GM20431 (cell line): ENCODE results near the gene STEAP3.

ENCODE experiments used
- in situ Hi-C: fragments of 300-500 bp; cut with MseI, MboI; formaldehyde crosslinking; loops from one replicate; pipeline ENCODE4 v1.15.0; 2020; ENCODE audit warnings: low sequenced_read_pairs; ENCODE audit not compliant: unreplicated experiment

The STEAP3 gene

GRCh38 chr2:119255760-119256581 is 32.3 kb downstream of the STEAP3 start:
- in situ Hi-C loops, result loop anchor here (25.0 kb wide), 1 partner anchor 369 kb away; no protein-coding TSS in a partner anchor

- in situ Hi-C loops, result loop anchor here (25.0 kb wide), 1 partner anchor 369 kb away; no protein-coding TSS in a partner anchor
These were observed 32.9 kb downstream of the STEAP3 start for GRCh38 chr2:119256582-119256921.

GRCh38 chr2:119257198-119257597 is 33.6 kb downstream of the STEAP3 start:
- in situ Hi-C loops, result loop anchor here (25.0 kb wide), 1 partner anchor 370 kb away; no protein-coding TSS in a partner anchor

GRCh38 chr2:119259296-119259860 is 35.7 kb downstream of the STEAP3 start:
- in situ Hi-C loops, result loop anchor here (25.0 kb wide), 1 partner anchor 372 kb away; no protein-coding TSS in a partner anchor

GRCh38 chr2:119260646-119261492 is 37.2 kb downstream of the STEAP3 start:
- in situ Hi-C loops, result loop anchor here (25.0 kb wide), 1 partner anchor 374 kb away; no protein-coding TSS in a partner anchor

GRCh38 chr2:119261493-119262225 is 38.0 kb downstream of the STEAP3 start:
- in situ Hi-C loops, result loop anchor here (25.0 kb wide), 1 partner anchor 374 kb away; no protein-coding TSS in a partner anchor

GRCh38 chr2:119263025-119263424 is 39.4 kb downstream of the STEAP3 start:
- in situ Hi-C loops, result loop anchor here (25.0 kb wide), 1 partner anchor 376 kb away; no protein-coding TSS in a partner anchor

- in situ Hi-C loops, result loop anchor here (25.0 kb wide), 1 partner anchor 376 kb away; no protein-coding TSS in a partner anchor
These were observed 40.0 kb downstream of the STEAP3 start for GRCh38 chr2:119263656-119264055.

- in situ Hi-C loops, result loop anchor here (25.0 kb wide), 1 partner anchor 378 kb away; no protein-coding TSS in a partner anchor
These were observed 41.4 kb downstream of the STEAP3 start for GRCh38 chr2:119264781-119265692.

GRCh38 chr2:119265693-119266066 is 42.0 kb downstream of the STEAP3 start:
- in situ Hi-C loops, result loop anchor here (25.0 kb wide), 1 partner anchor 378 kb away; no protein-coding TSS in a partner anchor

- in situ Hi-C loops, result loop anchor here (25.0 kb wide), 1 partner anchor 379 kb away; no protein-coding TSS in a partner anchor
These were observed 42.5 kb downstream of the STEAP3 start for GRCh38 chr2:119266091-119266589.

- in situ Hi-C loops, result loop anchor here (25.0 kb wide), 1 partner anchor 380 kb away; no protein-coding TSS in a partner anchor
These were observed 44.0 kb downstream of the STEAP3 start for GRCh38 chr2:119267604-119268003.

- in situ Hi-C loops, result loop anchor here (25.0 kb wide), 1 partner anchor 265 kb away; no protein-coding TSS in a partner anchor
These were observed 53.2 kb downstream of the STEAP3 start for GRCh38 chr2:119276864-119277263.

- in situ Hi-C loops, result loop anchor here (25.0 kb wide), 1 partner anchor 266 kb away; no protein-coding TSS in a partner anchor
These were observed 54.8 kb downstream of the STEAP3 start for GRCh38 chr2:119278385-119278784.

GRCh38 chr2:119278946-119279345 is 55.3 kb downstream of the STEAP3 start:
- in situ Hi-C loops, result loop anchor here (25.0 kb wide), 1 partner anchor 267 kb away; no protein-coding TSS in a partner anchor

- in situ Hi-C loops, result loop anchor here (25.0 kb wide), 1 partner anchor 267 kb away; no protein-coding TSS in a partner anchor
These were observed 56.0 kb downstream of the STEAP3 start for GRCh38 chr2:119279666-119280065.

- in situ Hi-C loops, result loop anchor here (25.0 kb wide), 1 partner anchor 268 kb away; no protein-coding TSS in a partner anchor
These were observed 57.0 kb downstream of the STEAP3 start for GRCh38 chr2:119280680-119281079.
